Measurements from ENCODE around the gene CSF2RB. TPM values are rescaled to one million over a fixed set of nuclear protein-coding genes. Genes with fewer than 3 reads are reported as not detected.

CSF2RB gene
- total and polyA plus RNA-seq, 10 of the 15 experiments (the other 5 are each of a cell fraction or from before 2014, with no cell fraction given): 0.82 to 12.5 (median 5.4) TPM

GRCh38 chr22:36964106-36964505 is 50.7 kb downstream of the CSF2RB start:
- H3K4me1 ChIP-seq (ENCODE audit: control insufficient read depth, insufficient read depth, low read length): no peaks in the 10 kb centered on the region
- ATAC-seq: no peak
- H3K4me3 ChIP-seq: no peak overlapping the region
- no peak overlapping the region for H3K27ac ChIP-seq (ENCODE audit: control insufficient read depth, insufficient read depth)
- H3K36me3 ChIP-seq (ENCODE audit: control insufficient read depth in 2 of 2, insufficient read depth in 2 of 2, low read length in 1 of 2): no peaks in the 10 kb centered on the region
- FAIRE-seq: no peak
- ChIA-PET CTCF (interaction anchor here (1.2 to 6.4 kb wide), 5 partner anchors 9 to 108 kb away, joined by 3 to 51 read pairs (median 11); no protein-coding TSS in a partner anchor), RAD21 (ENCODE audit: unreplicated experiment) (interaction anchor here (1.5 to 1.7 kb wide), 2 partner anchors 10 to 13 kb away, joined by 4 read pairs; no protein-coding TSS in a partner anchor), POLR2A (no interaction called here), SMC1A (ENCODE audit: uncharacterized antibody, unreplicated experiment) (interaction anchor here (0.8 to 1.5 kb wide), 4 partner anchors 9 to 50 kb away, joined by 3 to 5 read pairs (median 4); no protein-coding TSS in a partner anchor)
- H3K9me3 ChIP-seq (replicated peaks; ENCODE audit: control insufficient read depth, insufficient read depth, low read length): no peaks in the 10 kb centered on the region
- H3K9ac ChIP-seq (ENCODE audit: control insufficient read depth, insufficient read depth, low read length): no peak overlapping the region
- intact Hi-C loops (cut with micrococcal nuclease; ENCODE audit: unreplicated experiment) (no loop called here), in situ Hi-C loops (cut with MboI) (no loop called here)
- peaks cover 0 to 3% of the 10 kb centered on the region in 2 experiments; a peak in 2 of 4 replicates for H3K27me3 ChIP-seq (replicated peaks in 1 of 2; ENCODE audit: control insufficient read depth in 2 of 2, insufficient read depth in 2 of 2, low read length in 1 of 2)
- DNase-seq (ENCODE audit: low read depth, low spot score): no peak
- TF ChIP-seq STAT1 (conservative IDR thresholded peaks at IDR 0.05) (no peak), PRDM15 (CRISPR knock-in tag; IDR thresholded peaks at IDR 0.05) (no peak), USF2 (IDR thresholded peaks at IDR 0.05; ENCODE audit: borderline replicate concordance, low read depth, low read length) (no peak), SKIL (IDR thresholded peaks at IDR 0.05; ENCODE audit: low read depth, poor library complexity, severe bottlenecking) (no peak), ATF3 (IDR thresholded peaks at IDR 0.05; ENCODE audit: borderline replicate concordance, extremely low read depth, low read depth, low read length) (no peak), CTCF (IDR thresholded peaks at IDR 0.05 in 2 of 3, conservative IDR thresholded peaks at IDR 0.05 in 1 of 3; ENCODE audit: control insufficient read depth in 2 of 3, extremely low read depth in 1 of 3, insufficient read depth in 1 of 3, low read depth in 3 of 3, low read length in 3 of 3) (no peak), HDAC2 (IDR thresholded peaks at IDR 0.05) (no peak), PAX8 (IDR thresholded peaks at IDR 0.05) (no peak), RELA (IDR thresholded peaks at IDR 0.05; ENCODE audit: borderline replicate concordance, partially characterized antibody) (no peak)
- H2AFZ ChIP-seq (ENCODE audit: control insufficient read depth, low read depth, low read length): no peak overlapping the region
- H3K4me2 ChIP-seq (ENCODE audit: control insufficient read depth, insufficient read depth): no peak overlapping the region
- BruUV-seq (replicated peaks): no TSS peak
- no peaks in the 10 kb centered on the region for H4K20me1 ChIP-seq (ENCODE audit: control insufficient read depth, insufficient read depth)
- no peaks in the 10 kb centered on the region for H3K79me2 ChIP-seq (ENCODE audit: control insufficient read depth, insufficient read depth, low read length)

All from GM12878 (cell line).